GM12891 (cell line): ENCODE results near the gene PTER.

Experiments used
- DNase-seq: peaks from one replicate; pipeline ENCODE4 v3.0.0; 2011; ENCODE audit warnings: low spot score; ENCODE audit not compliant: insufficient read length
- FAIRE-seq: peaks from 2 replicates; lab custom pipeline; 2011; peaks lifted over from hg19 to GRCh38; lab: Jason Lieb, UNC
- PAX5 ChIP-seq: IDR thresholded peaks from 2 replicates; pipeline ENCODE4 v1.6.1; 2011; ENCODE audit warnings: low read length, moderate library complexity, mild to moderate bottlenecking; ENCODE audit not compliant: insufficient read depth, severe bottlenecking
- POLR2A ChIP-seq: IDR thresholded peaks from 2 replicates; pipeline ENCODE4 v1.6.1; 2011; ENCODE audit warnings: low read depth, low read length, control low read depth
- POLR2AphosphoS5 ChIP-seq: IDR thresholded peaks from 2 replicates; pipeline ENCODE4 v1.6.1; 2011; ENCODE audit warnings: low read depth, low read length, control low read depth
- POU2F2 ChIP-seq: IDR thresholded peaks from 2 replicates; pipeline ENCODE4 v1.6.1; 2011; ENCODE audit warnings: low read depth, mild to moderate bottlenecking, control low read depth, low read length, moderate library complexity
- SPI1 ChIP-seq: IDR thresholded peaks from 2 replicates; pipeline ENCODE4 v1.6.1; 2011; ENCODE audit warnings: low read depth, low read length, control low read depth
- TAF1 ChIP-seq: IDR thresholded peaks from 2 replicates; pipeline ENCODE4 v1.6.1; 2011; ENCODE audit warnings: low read depth, low read length, control low read depth

Gene PTER

DNA sequence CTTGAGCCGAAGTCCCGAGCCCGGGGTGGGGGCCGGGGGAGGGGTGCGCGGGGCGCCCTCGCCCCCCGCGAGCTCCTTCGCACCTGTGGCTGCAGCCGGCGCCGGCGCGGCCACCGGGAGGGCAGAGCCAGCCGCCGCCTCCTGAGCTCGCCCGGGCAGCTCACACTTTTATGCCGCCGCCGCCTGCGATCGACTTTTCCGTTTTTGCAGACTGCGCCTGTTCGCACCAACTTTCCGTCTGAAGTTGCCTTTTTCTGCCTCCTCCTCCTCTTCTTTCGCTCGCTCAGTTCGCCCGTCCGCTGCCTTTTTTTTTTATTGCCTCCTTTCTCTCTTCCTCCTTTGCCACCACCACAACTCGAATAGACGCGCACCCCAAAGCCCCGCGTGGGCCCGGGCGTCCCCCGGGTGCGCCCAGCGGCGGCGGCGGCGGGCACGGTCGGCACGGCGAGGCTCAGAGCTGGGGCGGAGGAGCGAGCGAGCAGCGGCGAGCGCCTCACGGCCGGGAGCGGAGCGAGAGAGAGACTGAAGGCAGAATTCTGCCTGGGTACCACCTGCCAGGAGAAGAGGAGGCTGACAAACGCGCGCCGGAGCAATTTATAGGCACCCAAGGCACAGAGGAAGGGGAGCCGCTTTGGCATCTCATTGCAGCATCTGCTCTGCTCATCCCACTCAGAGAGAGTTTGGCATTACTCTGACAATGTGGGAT is 84.7 kb downstream of the PTER start, which contains the start of gene C1QL3:
TSS of gene C1QL3 (minus strand) at position 569 of the 706 bp plus-strand sequence. CDS start 814 bp downstream, outside the sequence.
- TF ChIP-seq TAF1 (no peak), SPI1 (no peak), POU2F2 (no peak), POLR2A (no peak), POLR2AphosphoS5 (no peak), PAX5 (no peak)
- FAIRE-seq, result no peak
- peak; percentile 32 for DNase-seq

DNA sequence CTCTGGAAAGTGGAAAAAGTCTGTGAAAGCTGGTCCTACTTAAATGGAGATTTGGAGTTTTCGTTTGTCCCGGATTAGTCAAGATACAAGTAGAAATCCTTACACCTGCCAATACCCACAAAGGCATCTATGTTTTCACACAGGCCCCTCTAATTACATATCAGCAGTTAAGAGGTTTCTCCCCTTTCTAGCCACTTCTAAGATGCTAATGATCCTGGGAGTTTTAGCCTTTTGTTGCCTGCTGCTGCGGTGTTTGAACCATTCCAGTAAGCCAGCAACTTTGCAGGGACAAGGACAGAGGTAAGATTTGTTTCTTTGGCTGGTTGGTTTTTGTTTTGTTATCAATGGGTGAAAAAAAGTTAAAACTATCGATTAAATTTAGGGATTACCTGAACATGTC is 90.6 kb downstream of the PTER start:
- no peak for DNase-seq
- no peak for TF ChIP-seq POU2F2
- no peak for TF ChIP-seq TAF1
- no peak for TF ChIP-seq SPI1
- TF ChIP-seq PAX5, result no peak
- TF ChIP-seq POLR2A, result no peak
- no peak for TF ChIP-seq POLR2AphosphoS5
- FAIRE-seq, result no peak

DNA sequence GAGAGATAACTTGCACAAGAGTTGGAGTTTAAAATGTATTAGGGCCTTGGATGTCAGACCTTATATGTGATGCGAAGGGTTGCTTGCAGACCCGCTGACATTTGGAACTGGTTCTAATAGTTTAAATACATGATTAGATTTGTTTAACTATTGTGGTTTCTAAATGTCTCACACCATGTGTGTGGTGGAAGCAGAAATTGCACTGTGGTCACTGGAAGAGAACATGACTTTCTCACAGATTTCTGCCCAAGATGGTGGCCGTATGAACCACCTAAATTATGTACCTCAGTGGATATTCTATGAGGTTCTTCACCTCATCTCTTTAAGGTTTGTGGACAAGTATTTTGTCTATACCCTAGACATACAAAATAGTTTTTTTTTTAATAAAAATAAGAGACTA is 93.0 kb downstream of the PTER start:
- DNase-seq, result no peak
- no peak for FAIRE-seq
- TF ChIP-seq POLR2A (no peak), POU2F2 (no peak), TAF1 (no peak), SPI1 (no peak)

DNA sequence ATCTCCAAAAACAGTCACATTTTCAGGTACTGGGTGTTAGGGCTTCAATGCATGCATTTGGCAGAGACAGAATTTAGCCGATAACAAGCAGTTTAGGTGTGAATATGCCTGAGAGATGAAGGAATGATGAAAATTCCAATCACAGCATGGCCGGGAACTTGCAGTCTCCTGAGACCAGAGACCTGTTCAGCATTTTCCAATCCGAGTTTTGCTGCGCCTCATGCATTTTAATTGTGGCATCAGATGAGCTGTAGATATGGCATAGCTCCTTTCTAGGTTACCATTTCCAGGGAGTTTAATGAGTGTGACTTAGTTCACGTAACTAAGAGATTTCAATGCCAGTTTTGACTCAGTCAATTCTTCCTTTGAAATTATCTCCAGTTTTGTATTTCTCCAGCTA is 99.3 kb downstream of the PTER start:
- no peak for TF ChIP-seq PAX5
- TF ChIP-seq POLR2A, result no peak
- no peak for TF ChIP-seq POLR2AphosphoS5
- TF ChIP-seq POU2F2, result no peak
- no peak for TF ChIP-seq TAF1
- no peak for TF ChIP-seq SPI1
- DNase-seq (no peak), FAIRE-seq (no peak)

GRCh38 chr10:16544099-16544498 is 107.3 kb downstream of the PTER start:
- no peak for TF ChIP-seq POU2F2
- TF ChIP-seq TAF1, result no peak
- no peak for TF ChIP-seq PAX5
- no peak for TF ChIP-seq POLR2A
- no peak for TF ChIP-seq SPI1
- FAIRE-seq (no peak), DNase-seq (no peak)

DNA sequence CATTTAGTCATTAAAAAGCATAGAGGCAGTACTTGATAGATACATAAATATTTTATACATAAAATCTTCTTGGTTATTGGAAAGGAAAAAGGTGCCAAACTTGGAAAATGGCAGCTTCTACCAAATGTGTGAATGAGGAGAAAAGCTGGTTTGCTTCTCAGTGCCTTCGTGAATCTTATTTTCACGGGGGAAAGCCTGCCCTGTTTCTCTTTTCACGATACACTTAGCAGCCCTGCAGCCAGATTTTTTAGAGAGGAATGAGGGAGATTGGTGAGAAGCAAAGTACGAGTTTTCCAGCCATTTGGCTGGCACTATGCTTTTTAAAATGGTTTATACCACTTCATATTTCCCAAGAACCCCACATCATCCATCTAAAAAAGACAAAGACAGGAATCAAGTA is 107.8 kb downstream of the PTER start:
- DNase-seq (no peak), FAIRE-seq (no peak)
- no peak for TF ChIP-seq POLR2AphosphoS5
- no peak for TF ChIP-seq POU2F2
- TF ChIP-seq PAX5, result no peak

- TF ChIP-seq SPI1 (no peak), POLR2AphosphoS5 (no peak), POLR2A (no peak), POU2F2 (no peak), PAX5 (no peak), TAF1 (no peak)
- DNase-seq (peak; percentile 30), FAIRE-seq (peak; percentile 23)
Observed at GRCh38 chr10:16545116-16545736, 108.4 kb downstream of the PTER start.

- TF ChIP-seq SPI1, result no peak
- TF ChIP-seq POLR2AphosphoS5, result no peak
- no peak for TF ChIP-seq POU2F2
- TF ChIP-seq PAX5, result no peak
- TF ChIP-seq TAF1, result no peak
- no peak for TF ChIP-seq POLR2A
- FAIRE-seq (no peak), DNase-seq (no peak)
Observed at GRCh38 chr10:16547973-16548372, 111.2 kb downstream of the PTER start.

DNA sequence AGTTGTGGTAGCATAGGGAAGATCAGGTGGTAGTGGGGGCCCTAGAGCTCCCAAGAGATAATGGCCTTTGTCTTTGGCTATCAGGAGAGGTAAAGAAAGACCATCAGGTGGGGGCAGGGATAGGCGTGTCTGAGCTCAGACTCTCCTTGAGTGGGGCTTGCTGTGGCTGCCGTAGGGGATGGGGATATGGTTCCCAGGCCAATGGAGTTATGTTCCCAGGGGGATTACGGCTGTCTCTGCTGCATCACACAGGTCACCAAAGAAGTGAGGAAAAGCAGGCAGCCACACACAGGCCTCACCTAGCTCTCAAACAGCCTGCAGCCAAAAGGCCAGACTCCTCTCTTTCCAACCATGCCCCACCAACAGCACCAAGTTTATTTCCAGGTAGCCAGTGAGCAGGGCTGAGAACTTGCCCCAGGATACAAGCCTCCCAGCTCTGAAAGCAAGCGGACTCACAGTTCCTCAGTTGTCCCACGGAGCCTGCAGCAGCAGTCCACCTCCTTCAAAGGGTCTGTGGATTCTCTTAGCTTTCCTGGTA is 122.5 kb downstream of the PTER start:
- DNase-seq (no peak), FAIRE-seq (no peak)
- no peak for TF ChIP-seq POU2F2
- TF ChIP-seq SPI1, result no peak
- TF ChIP-seq POLR2AphosphoS5, result no peak
- TF ChIP-seq PAX5, result no peak
- TF ChIP-seq TAF1, result no peak
- no peak for TF ChIP-seq POLR2A
